ENCODE results near the gene CDKN2AIP. TPM values are rescaled to one million over a fixed set of nuclear protein-coding genes. Genes with fewer than 3 reads are reported as not detected.
"Not testable (repeated sequence)": the region's sequence is repeated elsewhere in the genome, so short reads cannot be mapped to it uniquely, and the experiment has no call there.

The CDKN2AIP gene
- total and polyA plus RNA-seq, 2 experiments from 2014 or later: 26.7 to 43.6 TPM

- H4K20me1 ChIP-seq (ENCODE audit: insufficient read depth, poor library complexity, severe bottlenecking): no peaks in the 10 kb centered on the region
- H3K27me3 ChIP-seq: no peaks in the 10 kb centered on the region
- DNase-seq (ENCODE audit: low spot score): no peak
- H3K4me2 ChIP-seq: no peak overlapping the region
- no peak overlapping the region for H3K27ac ChIP-seq
- H3K36me3 ChIP-seq (replicated peaks; ENCODE audit: insufficient read depth, low read depth): no peaks in the 10 kb centered on the region
- WGBS (ENCODE audit: low lambda C conversion rate, missing lambda C conversion rate): 90% methylated on average over 2 of the region's 2 CpGs
- TF ChIP-seq EZH2 (IDR thresholded peaks at IDR 0.05; ENCODE audit: borderline replicate concordance) (no peak), EZH2phosphoT487 (IDR thresholded peaks at IDR 0.05; ENCODE audit: low read depth, severe bottlenecking, unreplicated experiment) (no peak), CTCF (IDR thresholded peaks at IDR 0.05; ENCODE audit: poor library complexity) (no peak)
- H3K4me1 ChIP-seq (ENCODE audit: insufficient read depth): no peaks in the 10 kb centered on the region
- H2AFZ ChIP-seq: no peak overlapping the region
- H3K9me3 ChIP-seq (ENCODE audit: low read depth): no peaks in the 10 kb centered on the region
- H3K79me2 ChIP-seq: no peaks in the 10 kb centered on the region
- H3K4me3 ChIP-seq: no peak overlapping the region
- no peaks in the 10 kb centered on the region for H3K9me2 ChIP-seq (replicated peaks; ENCODE audit: insufficient read depth)
Measured at GRCh38 chr4:183478926-183479325, 34.5 kb downstream of the CDKN2AIP start.

- not testable (repeated sequence) for H3K9me3 ChIP-seq (ENCODE audit: low read depth); H3K9me2 ChIP-seq (replicated peaks; ENCODE audit: insufficient read depth); DNase-seq (ENCODE audit: low spot score); H4K20me1 ChIP-seq (ENCODE audit: insufficient read depth, poor library complexity, severe bottlenecking); H3K4me2 ChIP-seq; H3K27ac ChIP-seq; H3K4me3 ChIP-seq; H3K36me3 ChIP-seq (replicated peaks; ENCODE audit: insufficient read depth, low read depth); H3K27me3 ChIP-seq; H2AFZ ChIP-seq; H3K79me2 ChIP-seq; H3K4me1 ChIP-seq (ENCODE audit: insufficient read depth)
- WGBS (ENCODE audit: low lambda C conversion rate, missing lambda C conversion rate): 96% methylated on average over 25 of the region's 33 CpGs
Measured at GRCh38 chr4:183482515-183483095, 38.2 kb downstream of the CDKN2AIP start.

GRCh38 chr4:183483997-183484396 lies 39.6 kb downstream of the CDKN2AIP start:
- Histone ChIP-seq H3K27me3 (no peaks in the 10 kb centered on the region), H3K4me1 (ENCODE audit: insufficient read depth) (no peaks in the 10 kb centered on the region), H3K4me3 (no peak overlapping the region), H3K36me3 (replicated peaks; ENCODE audit: insufficient read depth, low read depth) (no peaks in the 10 kb centered on the region), H3K9me2 (replicated peaks; ENCODE audit: insufficient read depth) (no peaks in the 10 kb centered on the region), H3K4me2 (no peak overlapping the region), H4K20me1 (ENCODE audit: insufficient read depth, poor library complexity, severe bottlenecking) (no peaks in the 10 kb centered on the region), H3K9me3 (ENCODE audit: low read depth) (no peaks in the 10 kb centered on the region), H3K79me2 (no peaks in the 10 kb centered on the region), H2AFZ (no peak overlapping the region), H3K27ac (no peak overlapping the region)
- 89% methylated on average over 7 of the region's 7 CpGs for WGBS (ENCODE audit: low lambda C conversion rate, missing lambda C conversion rate)
- DNase-seq (ENCODE audit: low spot score): no peak
- TF ChIP-seq EZH2 (IDR thresholded peaks at IDR 0.05; ENCODE audit: borderline replicate concordance) (no peak), CTCF (IDR thresholded peaks at IDR 0.05; ENCODE audit: poor library complexity) (no peak), EZH2phosphoT487 (IDR thresholded peaks at IDR 0.05; ENCODE audit: low read depth, severe bottlenecking, unreplicated experiment) (no peak)

- DNase-seq (ENCODE audit: low spot score): no peak
- Histone ChIP-seq H3K36me3 (replicated peaks; ENCODE audit: insufficient read depth, low read depth) (no peaks in the 10 kb centered on the region), H3K4me3 (no peak overlapping the region), H3K27me3 (no peaks in the 10 kb centered on the region), H3K27ac (no peak overlapping the region), H4K20me1 (ENCODE audit: insufficient read depth, poor library complexity, severe bottlenecking) (no peaks in the 10 kb centered on the region), H2AFZ (no peak overlapping the region), H3K79me2 (no peaks in the 10 kb centered on the region), H3K9me3 (ENCODE audit: low read depth) (no peaks in the 10 kb centered on the region), H3K4me1 (ENCODE audit: insufficient read depth) (no peaks in the 10 kb centered on the region), H3K9me2 (replicated peaks; ENCODE audit: insufficient read depth) (no peaks in the 10 kb centered on the region), H3K4me2 (no peak overlapping the region)
- WGBS (ENCODE audit: low lambda C conversion rate, missing lambda C conversion rate): 87% methylated on average over 11 of the region's 11 CpGs
- no peak for TF ChIP-seq EZH2 (IDR thresholded peaks at IDR 0.05; ENCODE audit: borderline replicate concordance)
- no peak for TF ChIP-seq EZH2phosphoT487 (IDR thresholded peaks at IDR 0.05; ENCODE audit: low read depth, severe bottlenecking, unreplicated experiment)
- TF ChIP-seq CTCF (IDR thresholded peaks at IDR 0.05; ENCODE audit: poor library complexity): no peak
Measured at GRCh38 chr4:183485411-183486160, 41.1 kb downstream of the CDKN2AIP start.
